Mesendoderm (in vitro differentiated cells): ENCODE data around the gene RARG.

ENCODE experiments used
- DNase-seq: peaks from one replicate; pipeline ENCODE4 v3.0.0; 2013
- H2AK5ac ChIP-seq: 2 replicates; pipeline ENCODE4 v1.6.1; 2013; ENCODE audit warnings: low read length, inconsistent platforms
- H2BK120ac ChIP-seq: 2 replicates; pipeline ENCODE4 v1.6.1; 2013; ENCODE audit warnings: low read depth, mild to moderate bottlenecking, low read length, moderate library complexity, mixed read lengths
- H2BK15ac ChIP-seq: replicated peaks from 2 replicates; pipeline ENCODE4 v1.6.1; 2013; ENCODE audit warnings: low read depth, mild to moderate bottlenecking, moderate library complexity
- H2BK5ac ChIP-seq: 2 replicates; pipeline ENCODE4 v1.6.1; 2013; ENCODE audit warnings: low read length, inconsistent platforms
- H3K18ac ChIP-seq: 2 replicates; pipeline ENCODE4 v1.6.1; 2013; ENCODE audit warnings: mild to moderate bottlenecking, low read length, mixed read lengths
- H3K23ac ChIP-seq: one replicate; pipeline ENCODE4 v1.6.1; 2013; ENCODE audit warnings: low read length
- H3K27ac ChIP-seq: 2 replicates; pipeline ENCODE4 v1.5.1; 2013; ENCODE audit warnings: low read depth, mild to moderate bottlenecking, inconsistent platforms, low read length, moderate library complexity
- H3K27me3 ChIP-seq: 2 replicates; pipeline ENCODE4 v1.6.1; 2013; ENCODE audit warnings: low read length, control low read depth, mild to moderate bottlenecking, inconsistent platforms; ENCODE audit not compliant: insufficient read depth, poor library complexity
- H3K36me3 ChIP-seq: 2 replicates; pipeline ENCODE4 v1.6.1; 2013; ENCODE audit warnings: low read length, inconsistent platforms; ENCODE audit not compliant: control insufficient read depth, insufficient read depth
- H3K4ac ChIP-seq: one replicate; pipeline ENCODE4 v1.6.1; 2013; ENCODE audit warnings: low read depth, mild to moderate bottlenecking, low read length, moderate library complexity
- H3K4me1 ChIP-seq: 2 replicates; pipeline ENCODE4 v1.6.1; 2013; ENCODE audit warnings: low read depth, low read length, inconsistent platforms; ENCODE audit not compliant: control insufficient read depth
- H3K4me2 ChIP-seq: 2 replicates; pipeline ENCODE4 v1.6.1; 2013; ENCODE audit warnings: low read length
- H3K4me3 ChIP-seq: 2 replicates; pipeline ENCODE4 v1.5.1; 2013; ENCODE audit warnings: mild to moderate bottlenecking, low read length
- H3K56ac ChIP-seq: one replicate; pipeline ENCODE4 v1.6.1; 2013; ENCODE audit warnings: low read length
- H3K79me1 ChIP-seq: 2 replicates; pipeline ENCODE4 v1.6.1; 2013; ENCODE audit warnings: low read length, inconsistent platforms
- H3K79me2 ChIP-seq: 2 replicates; pipeline ENCODE4 v1.6.1; 2013; ENCODE audit warnings: mild to moderate bottlenecking, low read length; ENCODE audit not compliant: control insufficient read depth, insufficient read depth
- H3K9ac ChIP-seq: 2 replicates; pipeline ENCODE4 v1.6.1; 2013; ENCODE audit warnings: low read length, inconsistent platforms
- H4K5ac ChIP-seq: one replicate; pipeline ENCODE4 v1.6.1; 2013; ENCODE audit warnings: low read length
- H4K8ac ChIP-seq: one replicate; pipeline ENCODE4 v1.6.1; 2013; ENCODE audit warnings: low read depth, mild to moderate bottlenecking, control low read depth, low read length, moderate library complexity
- WGBS: extraction: QIAGEN DNeasy Blood & Tissue Kit; methylation state at CpG from one replicate; pipeline ENCODE4 v1.1.7; 2013; ENCODE audit warnings: low lambda C conversion rate, missing lambda C conversion rate; ENCODE audit not compliant: insufficient coverage; ENCODE audit errors: extremely low coverage; 5-methylcytosine and 5-hydroxymethylcytosine counted together

RARG gene

DNA sequence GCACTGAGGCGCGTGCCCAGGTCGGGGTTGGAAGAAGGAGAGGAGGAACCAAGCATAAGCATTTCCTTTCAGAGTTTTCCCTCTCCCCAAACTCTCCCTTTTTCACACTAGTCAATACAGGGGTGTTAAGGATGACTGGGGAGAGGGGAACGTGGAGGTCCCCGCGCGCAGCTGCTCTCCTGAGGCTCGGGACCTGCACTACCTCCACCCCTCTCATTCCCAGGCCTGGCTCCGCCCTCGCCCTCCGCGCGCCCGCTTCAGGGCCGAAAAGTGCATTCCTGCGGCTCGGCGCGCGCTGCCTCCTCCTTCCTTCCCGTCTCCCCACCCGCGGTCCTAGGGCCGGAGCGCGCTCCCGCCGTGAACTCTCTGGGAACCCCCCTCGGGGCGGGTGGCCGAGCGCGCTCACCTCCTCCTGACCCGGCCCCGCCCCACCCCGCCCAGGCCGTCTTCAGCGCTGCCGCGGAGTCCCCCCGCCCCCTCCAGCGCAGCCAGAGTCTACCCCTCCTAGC lies 11.3 kb downstream of the RARG start:
- peak overlapping the region; percentile 10 for H3K4me3 ChIP-seq
- H3K36me3 ChIP-seq: no peaks in the 10 kb centered on the region
- no peaks in the 10 kb centered on the region for H3K27me3 ChIP-seq
- H3K9ac ChIP-seq: peak overlapping the region; percentile 97
- peak; percentile 98 for DNase-seq
- H2BK15ac ChIP-seq: no peak overlapping the region
- no peak overlapping the region for H4K5ac ChIP-seq
- H4K8ac ChIP-seq: no peak overlapping the region
- peak overlapping the region; percentile 99 for H3K56ac ChIP-seq
- H3K79me2 ChIP-seq: peaks cover 21% of the 10 kb centered on the region
- no peak overlapping the region for H3K18ac ChIP-seq
- no CpG with 5 or more reads among the region's 42 CpGs for WGBS
- H3K23ac ChIP-seq: no peak overlapping the region
- H3K4me2 ChIP-seq: peak overlapping the region; percentile 70
- peaks cover 11% of the 10 kb centered on the region for H3K79me1 ChIP-seq
- H2BK5ac ChIP-seq: no peak overlapping the region
- peak overlapping the region; percentile 97 for H3K27ac ChIP-seq
- no peak overlapping the region for H2BK120ac ChIP-seq
- no peak overlapping the region for H3K4ac ChIP-seq
- no peak overlapping the region for H2AK5ac ChIP-seq
- peaks cover 46% of the 10 kb centered on the region for H3K4me1 ChIP-seq

DNA sequence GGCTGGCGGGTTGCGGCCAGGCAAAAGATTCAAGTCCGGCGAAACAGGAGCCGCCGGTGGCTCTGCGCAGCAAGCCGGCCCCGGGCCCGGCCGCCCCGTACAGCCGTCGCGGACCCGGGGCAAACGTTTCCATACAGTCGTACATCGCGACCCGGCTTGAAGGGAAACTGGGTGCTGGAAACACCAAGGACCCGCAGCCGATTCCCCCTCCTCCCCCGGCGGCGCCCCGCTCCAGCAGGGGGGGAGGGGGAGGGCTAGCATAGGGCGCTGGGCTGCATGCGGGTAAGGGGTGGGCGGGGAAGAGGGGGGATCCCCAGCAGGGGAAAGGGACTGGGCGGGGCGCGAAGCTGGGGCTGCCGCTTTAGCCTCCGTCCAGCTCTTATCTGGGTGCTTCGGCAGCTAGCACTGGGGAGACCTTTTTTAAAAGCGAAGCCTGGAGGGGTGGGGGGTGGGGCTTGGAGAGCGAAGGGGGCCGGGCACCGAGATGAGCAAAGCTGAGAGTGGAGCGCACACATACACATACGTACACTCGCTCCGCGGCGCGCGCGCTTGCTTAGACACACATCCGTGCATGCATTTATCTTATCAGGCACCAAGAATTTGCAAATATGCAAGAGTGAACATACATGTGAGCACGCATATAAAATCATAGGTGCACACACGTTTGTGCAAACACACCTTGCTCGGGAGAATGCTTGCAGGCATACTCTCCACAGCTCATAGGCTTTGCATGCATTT lies 11.9 kb downstream of the RARG start:
- peak overlapping the region; percentile 41 for H3K4ac ChIP-seq
- H2AK5ac ChIP-seq: no peak overlapping the region
- H3K23ac ChIP-seq: no peak overlapping the region
- H3K4me3 ChIP-seq: peak overlapping the region; percentile 92
- H3K4me2 ChIP-seq: peak overlapping the region; percentile 76
- H3K4me1 ChIP-seq: peaks cover 50% of the 10 kb centered on the region
- peak overlapping the region; percentile 93 for H3K56ac ChIP-seq
- H3K18ac ChIP-seq: peak overlapping the region; percentile 52
- H4K8ac ChIP-seq: no peak overlapping the region
- no peak overlapping the region for H2BK15ac ChIP-seq
- no peak overlapping the region for H4K5ac ChIP-seq
- peak overlapping the region; percentile 96 for H3K9ac ChIP-seq
- no peaks in the 10 kb centered on the region for H3K27me3 ChIP-seq
- H2BK120ac ChIP-seq: no peak overlapping the region
- no CpG with 5 or more reads among the region's 53 CpGs for WGBS
- DNase-seq: peak; percentile 79
- H2BK5ac ChIP-seq: no peak overlapping the region
- H3K79me1 ChIP-seq: peaks cover 15% of the 10 kb centered on the region
- peaks cover 21% of the 10 kb centered on the region for H3K79me2 ChIP-seq
- H3K36me3 ChIP-seq: no peaks in the 10 kb centered on the region
- H3K27ac ChIP-seq: peak overlapping the region; percentile 42

DNA sequence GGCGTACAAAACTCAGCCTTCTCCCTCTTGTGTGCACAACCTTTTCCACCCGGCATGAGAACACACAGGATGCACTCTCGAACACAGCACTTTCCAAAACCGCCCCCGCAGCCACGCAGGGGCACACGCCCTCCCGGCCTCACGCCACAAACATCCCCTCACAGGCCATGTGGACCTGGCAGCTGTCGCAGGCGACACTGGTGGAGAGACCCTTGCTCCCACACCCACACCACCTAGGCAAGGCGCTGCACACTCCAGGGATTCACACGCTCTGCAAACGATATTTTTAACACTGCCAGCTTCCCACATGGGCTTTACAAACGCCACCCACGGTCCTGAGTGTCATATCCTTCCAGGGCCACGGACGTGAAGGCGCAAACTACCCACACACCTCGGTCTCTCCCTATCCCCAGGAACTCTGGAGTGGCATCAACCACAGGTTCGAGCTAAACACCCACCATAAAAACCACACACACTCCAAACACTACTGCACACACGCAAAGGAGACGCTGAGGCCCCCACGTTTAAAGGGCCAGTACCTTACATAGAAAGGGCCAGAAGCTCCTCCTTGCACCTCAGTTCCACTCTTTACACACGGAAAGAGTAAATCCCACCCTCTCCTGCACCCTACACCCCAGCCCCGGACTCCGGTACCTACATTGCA lies 12.6 kb downstream of the RARG start:
- H3K4ac ChIP-seq: peak overlapping the region; percentile 41

DNA sequence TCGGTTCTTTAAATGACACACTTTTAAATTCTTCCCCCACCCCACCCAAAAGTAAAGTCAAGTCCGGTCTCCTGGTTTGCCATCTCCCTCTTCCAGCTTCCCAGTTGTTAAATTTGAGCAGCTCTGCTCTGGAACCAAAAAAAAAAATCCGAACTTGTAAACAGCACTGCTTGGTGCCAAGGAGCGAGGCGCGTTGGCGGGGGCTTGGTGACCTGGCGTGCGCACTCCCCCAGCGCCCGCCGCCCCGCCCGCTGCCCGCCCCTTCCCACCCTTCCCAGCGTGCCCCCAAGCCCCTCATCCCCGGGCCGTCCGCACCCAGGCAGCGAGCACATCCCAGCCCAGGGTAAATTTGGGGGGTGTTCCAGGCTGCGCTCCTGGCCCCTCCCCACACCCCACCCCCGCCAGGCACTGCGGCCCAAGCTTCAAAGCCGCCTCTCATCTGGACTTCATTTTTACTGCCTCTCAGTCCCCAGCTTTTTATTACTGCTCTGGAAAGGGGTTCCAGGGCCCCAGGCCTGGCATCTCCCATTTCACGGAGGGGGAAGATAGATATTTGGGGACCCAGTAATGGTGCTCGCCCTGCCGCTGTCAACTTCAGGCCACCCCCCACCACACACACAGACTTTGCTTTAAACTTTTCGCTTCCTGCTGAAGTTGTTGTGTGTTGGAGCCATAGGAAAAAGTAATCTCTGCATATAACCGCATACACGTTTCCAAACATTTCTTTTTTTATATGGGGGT lies 13.3 kb downstream of the RARG start:
- peak overlapping the region; percentile 76 for H3K4me2 ChIP-seq
- H2BK15ac ChIP-seq: no peak overlapping the region
- H3K18ac ChIP-seq: peak overlapping the region; percentile 28
- no peak overlapping the region for H3K23ac ChIP-seq
- H3K4ac ChIP-seq: peak overlapping the region; percentile 16
- peak overlapping the region; percentile 93 for H3K56ac ChIP-seq
- no peak overlapping the region for H4K5ac ChIP-seq
- H3K9ac ChIP-seq: peak overlapping the region; percentile 96
- no peaks in the 10 kb centered on the region for H3K27me3 ChIP-seq
- no peak for DNase-seq
- H2AK5ac ChIP-seq: peak overlapping the region; percentile 46
- WGBS: no CpG with 5 or more reads among the region's 30 CpGs
- no peak overlapping the region for H2BK5ac ChIP-seq
- H2BK120ac ChIP-seq: no peak overlapping the region
- H4K8ac ChIP-seq: no peak overlapping the region
- peaks cover 50% of the 10 kb centered on the region for H3K4me1 ChIP-seq
- peaks cover 16% of the 10 kb centered on the region for H3K79me1 ChIP-seq
- H3K27ac ChIP-seq: no peak overlapping the region
- H3K79me2 ChIP-seq: peaks cover 21% of the 10 kb centered on the region
- H3K4me3 ChIP-seq: peak overlapping the region; percentile 92
- H3K36me3 ChIP-seq: peaks cover under 1% of the 10 kb centered on the region

More for the DNA sequence above, 12.6 kb downstream of the RARG start:
- H3K56ac ChIP-seq: peak overlapping the region; percentile 93
- peak overlapping the region; percentile 92 for H3K4me3 ChIP-seq
- peak overlapping the region; percentile 52 for H3K18ac ChIP-seq
- no peaks in the 10 kb centered on the region for H3K27me3 ChIP-seq
- no peak overlapping the region for H2BK120ac ChIP-seq
- no peak overlapping the region for H2BK15ac ChIP-seq
- H3K9ac ChIP-seq: peak overlapping the region; percentile 96
- H3K23ac ChIP-seq: no peak overlapping the region
- no CpG with 5 or more reads among the region's 27 CpGs for WGBS
- H3K79me1 ChIP-seq: peaks cover 15% of the 10 kb centered on the region
- peaks cover 51% of the 10 kb centered on the region for H3K4me1 ChIP-seq
- H3K27ac ChIP-seq: no peak overlapping the region
- peaks cover 21% of the 10 kb centered on the region for H3K79me2 ChIP-seq
- peak overlapping the region; percentile 62 for H2AK5ac ChIP-seq
- no peaks in the 10 kb centered on the region for H3K36me3 ChIP-seq
- DNase-seq: no peak
- no peak overlapping the region for H4K8ac ChIP-seq
- peak overlapping the region; percentile 76 for H3K4me2 ChIP-seq
- peak overlapping the region; percentile 3 for H4K5ac ChIP-seq
- H2BK5ac ChIP-seq: peak overlapping the region; percentile 86

DNA sequence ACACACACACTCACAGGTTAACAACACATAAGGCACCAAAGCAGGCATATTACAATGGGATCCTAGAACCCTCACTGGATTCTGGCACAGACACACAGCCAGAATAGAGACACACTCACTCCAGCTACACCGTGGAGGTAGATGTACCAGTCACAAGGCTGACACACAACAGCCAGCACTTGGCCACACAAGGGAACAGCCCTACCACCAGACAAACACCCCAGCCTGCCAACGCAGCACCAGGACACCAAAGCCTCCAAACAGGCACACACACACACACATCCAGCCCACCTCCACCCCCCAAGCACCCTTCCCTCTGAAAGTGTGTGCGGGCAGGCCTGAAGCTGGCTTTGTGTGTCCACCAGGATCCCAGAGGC lies 14.1 kb downstream of the RARG start:
- H3K18ac ChIP-seq: peak overlapping the region; percentile 28
- no peak overlapping the region for H2BK120ac ChIP-seq
- H3K4me1 ChIP-seq: peaks cover 48% of the 10 kb centered on the region
- no peak for DNase-seq
- H4K8ac ChIP-seq: no peak overlapping the region
- H3K79me2 ChIP-seq: peaks cover 21% of the 10 kb centered on the region
- H3K56ac ChIP-seq: peak overlapping the region; percentile 93
- H4K5ac ChIP-seq: no peak overlapping the region
- H2AK5ac ChIP-seq: peak overlapping the region; percentile 88
- H3K27ac ChIP-seq: peak overlapping the region; percentile 40
- peak overlapping the region; percentile 71 for H3K4me2 ChIP-seq
- H3K36me3 ChIP-seq: peaks cover 3% of the 10 kb centered on the region
- peak overlapping the region; percentile 2 for H3K4me3 ChIP-seq
- peak overlapping the region; percentile 5 for H3K4ac ChIP-seq
- H3K27me3 ChIP-seq: no peaks in the 10 kb centered on the region
- H2BK15ac ChIP-seq: no peak overlapping the region
- peak overlapping the region; percentile 66 for H2BK5ac ChIP-seq
- no CpG with 5 or more reads among the region's 3 CpGs for WGBS
- H3K79me1 ChIP-seq: peaks cover 17% of the 10 kb centered on the region
- H3K9ac ChIP-seq: peak overlapping the region; percentile 82
- peak overlapping the region; percentile 98 for H3K23ac ChIP-seq
